Astrocyte of the spinal cord (primary cell): ENCODE data around the gene HES5.
A peak's percentile ranks its signal among the peaks of the same experiment; 100 is the strongest.

Source experiments
- DNase-seq: peaks from one replicate; pipeline ENCODE4 v3.0.0; 2011; ENCODE audit warnings: low read depth, low spot score
- H3K4me3 ChIP-seq: 2 replicates; pipeline ENCODE4 v1.5.1; 2011; ENCODE audit warnings: low read depth, mild to moderate bottlenecking, low read length, moderate library complexity
- in situ Hi-C: cut with HindIII; loops from 2 replicates; pipeline ENCODE4 v1.10.0; 2017; ENCODE audit warnings: low sequenced_read_pairs
- TF ChIP-seq, protein P1 (sequence below): IDR thresholded peaks from 2 replicates; pipeline ENCODE4 v1.5.1; 2012; ENCODE audit warnings: low read depth, mild to moderate bottlenecking, low read length, inconsistent platforms

HES5 gene

DNA sequence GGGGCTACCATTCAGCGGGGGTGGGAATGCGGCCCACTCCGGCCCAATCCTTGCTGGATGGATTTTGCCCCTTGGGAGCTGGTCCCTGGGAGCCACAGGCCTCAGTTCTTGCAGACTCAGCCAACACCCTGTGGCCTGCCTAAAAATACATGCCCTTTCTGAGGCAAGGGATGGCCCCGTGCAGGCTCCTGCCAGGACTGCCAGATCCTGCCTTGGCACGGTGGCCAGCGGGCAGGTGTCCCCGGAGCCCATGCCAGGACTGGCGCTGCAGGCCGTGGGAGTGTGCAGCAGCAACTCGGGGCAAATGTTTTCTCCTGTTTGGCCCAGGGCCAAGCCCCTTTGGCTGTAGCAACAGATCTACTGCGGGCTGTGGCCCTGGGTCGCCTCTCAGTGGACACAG is 2.0 kb downstream of the HES5 start:
- TF ChIP-seq, protein P1, sequence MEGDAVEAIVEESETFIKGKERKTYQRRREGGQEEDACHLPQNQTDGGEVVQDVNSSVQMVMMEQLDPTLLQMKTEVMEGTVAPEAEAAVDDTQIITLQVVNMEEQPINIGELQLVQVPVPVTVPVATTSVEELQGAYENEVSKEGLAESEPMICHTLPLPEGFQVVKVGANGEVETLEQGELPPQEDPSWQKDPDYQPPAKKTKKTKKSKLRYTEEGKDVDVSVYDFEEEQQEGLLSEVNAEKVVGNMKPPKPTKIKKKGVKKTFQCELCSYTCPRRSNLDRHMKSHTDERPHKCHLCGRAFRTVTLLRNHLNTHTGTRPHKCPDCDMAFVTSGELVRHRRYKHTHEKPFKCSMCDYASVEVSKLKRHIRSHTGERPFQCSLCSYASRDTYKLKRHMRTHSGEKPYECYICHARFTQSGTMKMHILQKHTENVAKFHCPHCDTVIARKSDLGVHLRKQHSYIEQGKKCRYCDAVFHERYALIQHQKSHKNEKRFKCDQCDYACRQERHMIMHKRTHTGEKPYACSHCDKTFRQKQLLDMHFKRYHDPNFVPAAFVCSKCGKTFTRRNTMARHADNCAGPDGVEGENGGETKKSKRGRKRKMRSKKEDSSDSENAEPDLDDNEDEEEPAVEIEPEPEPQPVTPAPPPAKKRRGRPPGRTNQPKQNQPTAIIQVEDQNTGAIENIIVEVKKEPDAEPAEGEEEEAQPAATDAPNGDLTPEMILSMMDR, result no peak
- no peak for DNase-seq
- in situ Hi-C loops, result no loop called here
- no peak overlapping the region for H3K4me3 ChIP-seq

DNA sequence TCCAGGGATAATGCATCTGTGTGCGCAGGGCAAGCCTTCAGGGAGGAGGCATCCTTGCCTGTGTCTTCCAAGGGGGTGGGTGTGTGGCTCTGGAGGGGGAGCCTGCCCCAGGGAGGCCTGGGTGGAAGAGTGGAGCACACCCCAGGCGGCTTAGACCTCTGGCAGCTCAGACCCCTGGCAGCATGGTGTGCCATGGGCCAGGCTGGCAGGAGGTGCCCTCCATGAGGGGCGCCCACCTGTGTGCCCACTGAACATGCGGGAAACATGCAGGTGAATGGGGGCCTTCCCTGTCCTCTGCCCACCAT is 2.6 kb downstream of the HES5 start:
- H3K4me3 ChIP-seq, result no peak overlapping the region
- TF ChIP-seq, protein P1, result no peak
- DNase-seq, result no peak
- in situ Hi-C loops, result no loop called here

DNA sequence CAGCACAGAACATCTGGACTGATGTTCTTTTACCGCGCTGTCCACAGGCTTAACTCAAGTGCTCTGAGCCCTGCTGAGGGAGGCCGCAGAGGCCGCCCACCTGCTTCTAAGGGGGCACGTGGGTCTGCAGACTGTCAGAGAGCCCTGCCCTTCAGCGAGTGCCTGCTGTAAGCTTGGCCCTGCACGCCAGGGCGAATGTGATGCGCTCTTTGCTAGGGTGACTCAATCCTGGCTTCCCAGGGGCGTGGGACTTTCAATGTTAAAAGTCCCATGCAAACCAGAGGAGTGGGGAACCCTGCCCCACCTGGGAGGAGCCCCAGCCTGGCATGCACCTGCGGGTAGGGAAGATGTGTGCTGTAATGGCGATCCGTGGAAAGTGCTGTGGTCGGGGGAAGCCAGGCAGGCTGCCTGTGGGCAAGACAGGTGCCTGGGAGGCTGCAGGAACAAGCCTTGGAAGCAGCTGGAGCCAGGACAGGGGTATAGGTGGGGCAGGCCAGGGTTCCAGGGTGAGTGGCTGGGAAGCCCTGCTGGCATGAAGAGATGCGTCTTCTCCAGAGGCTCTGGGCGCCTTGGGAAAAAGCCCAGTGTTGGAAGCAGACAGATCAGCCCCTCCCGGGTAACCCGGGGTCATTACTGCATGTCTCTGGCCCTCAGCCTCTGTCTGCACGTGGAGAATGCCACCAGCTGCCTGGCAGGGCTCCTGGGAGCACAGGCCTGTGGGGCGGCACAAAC is 3.1 kb downstream of the HES5 start:
- TF ChIP-seq, protein P1, result no peak
- DNase-seq, result peak; percentile 31
- peak overlapping the region; percentile 20 for H3K4me3 ChIP-seq
- in situ Hi-C loops, result no loop called here

DNA sequence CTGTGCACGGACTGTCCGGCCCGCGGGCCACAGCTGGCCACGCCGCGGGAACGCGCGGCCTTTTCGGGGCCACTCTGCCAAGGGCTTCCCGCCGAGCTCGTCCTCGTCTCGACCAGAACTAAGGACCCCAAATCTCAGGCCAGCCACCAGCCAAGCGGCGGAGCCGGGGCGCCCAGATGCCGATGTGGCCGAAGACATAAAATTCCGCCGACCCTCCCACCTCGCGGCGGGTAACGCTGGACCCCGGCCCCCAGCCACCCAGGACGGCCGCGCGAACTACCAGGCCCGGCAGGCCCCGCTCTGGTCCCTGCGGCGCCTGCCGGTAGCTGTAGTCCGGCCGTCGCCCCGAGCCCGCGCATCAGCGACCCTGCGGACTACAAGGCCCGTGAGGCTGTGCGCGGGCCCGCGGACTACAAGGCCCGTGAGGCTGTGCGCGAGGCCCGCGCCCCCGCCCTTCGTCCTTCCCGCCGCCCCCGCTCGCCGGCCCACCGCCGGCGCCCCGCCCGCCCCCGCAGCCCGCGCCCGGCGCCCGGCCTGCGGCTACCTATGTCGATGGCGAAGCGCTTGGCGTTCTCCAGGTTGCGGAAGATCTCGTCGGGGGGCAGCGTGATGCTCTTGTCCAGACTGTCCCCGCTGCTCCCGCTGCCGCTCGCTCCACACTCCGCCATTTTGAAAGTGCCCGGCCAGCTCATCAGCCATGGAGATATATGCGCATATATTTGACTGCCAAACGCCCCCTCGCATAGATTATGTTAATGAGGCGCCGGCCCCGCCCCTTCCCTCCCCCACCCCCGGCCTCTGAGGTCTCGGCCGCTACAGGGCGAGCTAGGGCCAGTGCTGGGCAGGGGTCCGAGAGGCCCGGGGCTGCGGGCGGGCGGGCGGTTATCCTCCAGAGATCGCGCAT is 3.9 kb downstream of the HES5 start, which contains the start of gene PANK4:
Gene PANK4, minus strand, starts transcription at position 677 of the 904 bp plus-strand sequence. Its CDS starts 9 bp downstream, at position 668.
- in situ Hi-C loops, result no loop called here
- H3K4me3 ChIP-seq, result peak within 1 kb of the TSS; percentile 88
- TF ChIP-seq, protein P1, result no peak
- peak; percentile 94 for DNase-seq

DNA sequence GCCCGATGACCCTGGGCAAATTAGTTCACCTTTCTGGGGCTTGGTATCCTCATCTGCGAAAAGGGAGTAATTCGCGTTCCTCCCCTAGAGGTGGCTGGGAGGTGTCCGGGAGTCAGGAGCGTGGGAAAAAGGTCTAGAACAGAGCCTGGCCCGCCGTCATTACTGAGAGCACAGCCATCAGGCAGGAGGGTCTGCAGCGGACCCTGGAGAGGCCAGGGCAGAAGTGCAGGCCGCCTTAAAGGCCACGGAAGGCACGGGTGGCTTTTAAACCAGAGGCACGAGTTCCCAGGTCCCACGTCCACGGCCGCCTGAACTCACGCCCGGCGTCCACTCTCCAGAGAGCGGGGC is 4.5 kb downstream of the HES5 start:
- no peak for DNase-seq
- in situ Hi-C loops, result no loop called here
- TF ChIP-seq, protein P1, result no peak

DNA sequence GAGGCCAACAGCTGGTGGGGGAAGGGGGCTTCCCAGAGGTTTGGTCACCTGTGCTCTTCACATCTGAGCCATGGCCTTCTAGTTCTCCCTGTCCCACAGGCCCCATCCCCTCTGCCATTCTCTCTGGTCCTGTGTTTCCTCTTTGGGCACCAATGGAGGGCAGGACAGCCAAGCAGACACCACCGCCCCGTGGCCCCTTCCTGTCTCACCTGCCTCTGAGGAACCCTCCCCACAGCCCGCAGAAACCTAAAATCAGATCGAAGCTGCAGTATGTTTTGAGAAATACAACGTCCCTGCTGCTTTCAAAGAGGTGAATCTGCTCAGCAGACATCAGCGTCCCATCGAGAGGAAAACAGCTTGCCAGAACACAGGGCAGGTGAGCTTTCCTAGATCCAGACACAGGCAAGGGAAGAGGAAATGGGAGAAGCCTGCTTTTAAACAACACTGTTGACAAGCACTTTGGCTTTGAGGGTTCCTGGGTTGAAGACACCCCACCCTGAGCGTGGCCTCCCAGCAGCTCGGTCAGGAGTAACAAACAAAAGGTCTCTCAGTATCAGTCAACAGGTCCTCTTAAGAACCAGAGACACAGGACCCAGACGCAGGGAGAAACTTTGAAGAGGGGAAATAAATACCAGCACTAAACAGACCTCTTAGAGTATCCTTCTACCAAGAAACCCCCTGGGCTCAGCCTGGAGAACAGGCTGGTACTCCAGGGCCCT is 6.0 kb downstream of the HES5 start:
- TF ChIP-seq, protein P1, result no peak
- no peak for DNase-seq
- H3K4me3 ChIP-seq, result no peak overlapping the region
- in situ Hi-C loops, result no loop called here

More for the DNA sequence above, 4.5 kb downstream of the HES5 start:
- H3K4me3 ChIP-seq, result peak overlapping the region; percentile 88
